SK-N-SH treated with all-trans-retinoic acid at 6 μM for 48 hours (cell line): ENCODE measurements around the gene HERC6.

Experiments used
- ATAC-seq: fragments of 200-7000 bp; cut with Tn5 transposase; 3 replicates; pipeline ENCODE4 v1.9.1; 2020; ENCODE audit warnings: mild to moderate bottlenecking, moderate library complexity
- BACH2 ChIP-seq: fragments of 250-450 bp; sonication (Bioruptor Pico); IDR thresholded peaks from 2 replicates; pipeline ENCODE4 v1.9.0; 2021; ENCODE audit warnings: mild to moderate bottlenecking, borderline replicate concordance
- CSDC2 ChIP-seq: fragments of 250-450 bp; sonication (Bioruptor Pico); IDR thresholded peaks from 2 replicates; pipeline ENCODE4 v1.5.0; 2020; ENCODE audit warnings: mild to moderate bottlenecking, moderate library complexity
- ESRRG ChIP-seq: fragments of 250-450 bp; sonication (Bioruptor Pico); IDR thresholded peaks from 2 replicates; pipeline ENCODE4 v1.6.1; 2021; ENCODE audit warnings: mild to moderate bottlenecking
- GLIS3 ChIP-seq: fragments of 250-450 bp; sonication (Bioruptor Pico); IDR thresholded peaks from 2 replicates; pipeline ENCODE4 v1.5.0; 2020; ENCODE audit warnings: mild to moderate bottlenecking, moderate library complexity
- ISL1 ChIP-seq: fragments of 250-450 bp; sonication (Bioruptor Pico); IDR thresholded peaks from 2 replicates; pipeline ENCODE4 v2.1.2; 2022; ENCODE audit warnings: mild to moderate bottlenecking, moderate library complexity
- OSR1 ChIP-seq: fragments of 250-450 bp; sonication (Bioruptor Pico); IDR thresholded peaks from 2 replicates; pipeline ENCODE4 v1.8.0; 2022; ENCODE audit warnings: moderate library complexity, mild to moderate bottlenecking, inconsistent platforms
- POU6F1 ChIP-seq: fragments of 250-450 bp; sonication (Bioruptor Pico); IDR thresholded peaks from 2 replicates; pipeline ENCODE4 v1.8.0; 2021; ENCODE audit warnings: low read depth, mild to moderate bottlenecking, moderate library complexity, borderline replicate concordance
- PPARA ChIP-seq: fragments of 250-450 bp; sonication (Bioruptor Pico); IDR thresholded peaks from 2 replicates; pipeline ENCODE4 v1.5.0; 2020; ENCODE audit warnings: mild to moderate bottlenecking, borderline replicate concordance
- RARB ChIP-seq: fragments of 250-450 bp; sonication (Bioruptor Pico); IDR thresholded peaks from 2 replicates; pipeline ENCODE4 v1.8.0; 2021; ENCODE audit warnings: mild to moderate bottlenecking, moderate library complexity
- SNAI2 ChIP-seq: fragments of 250-450 bp; sonication (Bioruptor Pico); IDR thresholded peaks from 2 replicates; pipeline ENCODE4 v1.5.0; 2020; ENCODE audit warnings: mild to moderate bottlenecking, moderate library complexity
- TCF4 ChIP-seq: fragments of 250-450 bp; sonication (Bioruptor Pico); IDR thresholded peaks from 2 replicates; pipeline ENCODE4 v1.8.0; 2021; ENCODE audit warnings: mild to moderate bottlenecking, moderate library complexity, borderline replicate concordance
- ZC3H10 ChIP-seq: fragments of 250-450 bp; sonication (Bioruptor Pico); IDR thresholded peaks from 2 replicates; pipeline ENCODE4 v1.5.1; 2021; ENCODE audit warnings: mild to moderate bottlenecking, moderate library complexity
- ZFP3 ChIP-seq: fragments of 250-450 bp; sonication (Bioruptor Pico); IDR thresholded peaks from 2 replicates; pipeline ENCODE4 v1.5.0; 2020; ENCODE audit warnings: mild to moderate bottlenecking, moderate library complexity
- ZFP30 ChIP-seq: fragments of 450-650 bp; formaldehyde crosslinking; IDR thresholded peaks from 2 replicates; pipeline ENCODE4 v1.5.0; 2022; ENCODE audit warnings: mild to moderate bottlenecking, moderate library complexity
- ZNF565 ChIP-seq: fragments of 450-650 bp; formaldehyde crosslinking; conservative IDR thresholded peaks from 2 replicates; pipeline ENCODE4 v1.5.0; 2020; ENCODE audit warnings: low read depth, mild to moderate bottlenecking, moderate library complexity
- ZNF70 ChIP-seq: fragments of 450-650 bp; formaldehyde crosslinking; IDR thresholded peaks from 2 replicates; pipeline ENCODE4 v1.5.0; 2020; ENCODE audit warnings: mild to moderate bottlenecking, moderate library complexity
- ZNF8 ChIP-seq: fragments of 450-650 bp; formaldehyde crosslinking; IDR thresholded peaks from 2 replicates; pipeline ENCODE4 v1.5.0; 2020; ENCODE audit warnings: mild to moderate bottlenecking, moderate library complexity
- TF ChIP-seq, protein P1 (sequence below): fragments of 250-450 bp; sonication (Bioruptor Pico); IDR thresholded peaks from 2 replicates; pipeline ENCODE4 v1.8.0; 2020; ENCODE audit warnings: mild to moderate bottlenecking, moderate library complexity, borderline replicate concordance
- TF ChIP-seq, protein P2 (sequence below): fragments of 250-450 bp; sonication (Bioruptor Pico); IDR thresholded peaks from 2 replicates; pipeline ENCODE4 v1.5.1; 2020; ENCODE audit warnings: low read depth, mild to moderate bottlenecking, moderate library complexity
- TF ChIP-seq, protein P3 (sequence below): fragments of 250-450 bp; sonication (Bioruptor Pico); IDR thresholded peaks from 2 replicates; pipeline ENCODE4 v1.5.1; 2021; ENCODE audit warnings: mild to moderate bottlenecking, moderate library complexity

The HERC6 gene

GRCh38 chr4:88356771-88357170 is 21.9 kb upstream of the HERC6 start:
- TF ChIP-seq OSR1 (no peak), PPARA (no peak), SNAI2 (CRISPR knock-in tag) (no peak), POU6F1 (CRISPR knock-in tag) (no peak)
- TF ChIP-seq, protein P1, sequence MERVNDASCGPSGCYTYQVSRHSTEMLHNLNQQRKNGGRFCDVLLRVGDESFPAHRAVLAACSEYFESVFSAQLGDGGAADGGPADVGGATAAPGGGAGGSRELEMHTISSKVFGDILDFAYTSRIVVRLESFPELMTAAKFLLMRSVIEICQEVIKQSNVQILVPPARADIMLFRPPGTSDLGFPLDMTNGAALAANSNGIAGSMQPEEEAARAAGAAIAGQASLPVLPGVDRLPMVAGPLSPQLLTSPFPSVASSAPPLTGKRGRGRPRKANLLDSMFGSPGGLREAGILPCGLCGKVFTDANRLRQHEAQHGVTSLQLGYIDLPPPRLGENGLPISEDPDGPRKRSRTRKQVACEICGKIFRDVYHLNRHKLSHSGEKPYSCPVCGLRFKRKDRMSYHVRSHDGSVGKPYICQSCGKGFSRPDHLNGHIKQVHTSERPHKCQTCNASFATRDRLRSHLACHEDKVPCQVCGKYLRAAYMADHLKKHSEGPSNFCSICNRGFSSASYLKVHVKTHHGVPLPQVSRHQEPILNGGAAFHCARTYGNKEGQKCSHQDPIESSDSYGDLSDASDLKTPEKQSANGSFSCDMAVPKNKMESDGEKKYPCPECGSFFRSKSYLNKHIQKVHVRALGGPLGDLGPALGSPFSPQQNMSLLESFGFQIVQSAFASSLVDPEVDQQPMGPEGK (CRISPR knock-in tag): no peak
- TF ChIP-seq, protein P2, sequence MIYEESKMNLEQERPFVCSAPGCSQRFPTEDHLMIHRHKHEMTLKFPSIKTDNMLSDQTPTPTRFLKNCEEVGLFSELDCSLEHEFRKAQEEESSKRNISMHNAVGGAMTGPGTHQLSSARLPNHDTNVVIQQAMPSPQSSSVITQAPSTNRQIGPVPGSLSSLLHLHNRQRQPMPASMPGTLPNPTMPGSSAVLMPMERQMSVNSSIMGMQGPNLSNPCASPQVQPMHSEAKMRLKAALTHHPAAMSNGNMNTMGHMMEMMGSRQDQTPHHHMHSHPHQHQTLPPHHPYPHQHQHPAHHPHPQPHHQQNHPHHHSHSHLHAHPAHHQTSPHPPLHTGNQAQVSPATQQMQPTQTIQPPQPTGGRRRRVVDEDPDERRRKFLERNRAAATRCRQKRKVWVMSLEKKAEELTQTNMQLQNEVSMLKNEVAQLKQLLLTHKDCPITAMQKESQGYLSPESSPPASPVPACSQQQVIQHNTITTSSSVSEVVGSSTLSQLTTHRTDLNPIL: no peak
- TF ChIP-seq, all 23 proteins: peak for 0

GRCh38 chr4:88357262-88357661 is 21.4 kb upstream of the HERC6 start:
- TF ChIP-seq ZNF8 (CRISPR knock-in tag) (no peak), ZNF70 (CRISPR knock-in tag) (no peak), BACH2 (CRISPR knock-in tag) (no peak), OSR1 (no peak), POU6F1 (CRISPR knock-in tag) (no peak), ZC3H10 (CRISPR knock-in tag) (no peak), ZFP30 (no peak)
- TF ChIP-seq, protein P2: no peak
- no peak for ATAC-seq

More at GRCh38 chr4:88356771-88357170, 21.9 kb upstream of the HERC6 start:
- ATAC-seq: no peak

- ATAC-seq: no peak
- no peak for TF ChIP-seq ESRRG (CRISPR knock-in tag)
- TF ChIP-seq, protein P2: no peak
- TF ChIP-seq, protein P3, sequence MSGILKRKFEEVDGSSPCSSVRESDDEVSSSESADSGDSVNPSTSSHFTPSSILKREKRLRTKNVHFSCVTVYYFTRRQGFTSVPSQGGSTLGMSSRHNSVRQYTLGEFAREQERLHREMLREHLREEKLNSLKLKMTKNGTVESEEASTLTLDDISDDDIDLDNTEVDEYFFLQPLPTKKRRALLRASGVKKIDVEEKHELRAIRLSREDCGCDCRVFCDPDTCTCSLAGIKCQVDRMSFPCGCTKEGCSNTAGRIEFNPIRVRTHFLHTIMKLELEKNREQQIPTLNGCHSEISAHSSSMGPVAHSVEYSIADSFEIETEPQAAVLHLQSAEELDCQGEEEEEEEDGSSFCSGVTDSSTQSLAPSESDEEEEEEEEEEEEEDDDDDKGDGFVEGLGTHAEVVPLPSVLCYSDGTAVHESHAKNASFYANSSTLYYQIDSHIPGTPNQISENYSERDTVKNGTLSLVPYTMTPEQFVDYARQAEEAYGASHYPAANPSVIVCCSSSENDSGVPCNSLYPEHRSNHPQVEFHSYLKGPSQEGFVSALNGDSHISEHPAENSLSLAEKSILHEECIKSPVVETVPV (CRISPR knock-in tag): no peak
- no peak for TF ChIP-seq ISL1 (CRISPR knock-in tag)
- TF ChIP-seq SNAI2 (CRISPR knock-in tag): no peak
- no peak for TF ChIP-seq ZFP3
Observed at GRCh38 chr4:88359558-88359957, 19.1 kb upstream of the HERC6 start.

- no peak for ATAC-seq
- no peak for TF ChIP-seq PPARA
- TF ChIP-seq RARB (CRISPR knock-in tag): no peak
- no peak for TF ChIP-seq GLIS3 (CRISPR knock-in tag)
- no peak for TF ChIP-seq ZNF565 (CRISPR knock-in tag)
- TF ChIP-seq ZC3H10 (CRISPR knock-in tag): no peak
- TF ChIP-seq ZFP3: no peak
- no peak for TF ChIP-seq CSDC2
- no peak for TF ChIP-seq TCF4 (CRISPR knock-in tag)
- no peak for TF ChIP-seq BACH2 (CRISPR knock-in tag)
Observed at GRCh38 chr4:88360256-88360655, 18.4 kb upstream of the HERC6 start.
